ENCODE results near the gene SALL1.

- TF ChIP-seq EZH2 (optimal IDR thresholded peaks at IDR 0.05; ENCODE audit: low read depth, low read length) (no peak), CTCF (IDR thresholded peaks at IDR 0.05; ENCODE audit: low read length) (no peak)
Measured at GRCh38 chr16:51134876-51135275, 16.2 kb downstream of the SALL1 start.

All from MM.1S (cell line).